GM12878 (cell line): Measurements from ENCODE around the gene PARP15. TPM values are rescaled to one million over a fixed set of nuclear protein-coding genes. Genes with fewer than 3 reads are reported as not detected.

Experiments
- SMAD1 ChIP-seq: fragments of 450-650 bp; IDR thresholded peaks from 2 replicates; pipeline ENCODE4 v1.6.1; 2018; ENCODE audit warnings: mild to moderate bottlenecking, low read depth; ENCODE audit not compliant: partially characterized antibody
- polyA plus RNA-seq, 11 experiments: library from polyadenylated mRNA; depleted of rRNA in 4 of 11; unstranded in 6 of 11; stranded (reverse) in 5 of 11; fragments of >200 nt; fragmentation: Nextera tagmentation in 4 of 11; fragmentation: Illumina TruSeq in 1 of 11; extraction: Ambion mirVana in 4 of 11; extraction: Trizol in 1 of 11; gene quantifications; 1 replicate in 1 of 11; 2 replicates in 10 of 11; pipeline versions ENCODE4 v1.2.1 to v1.2.3, GENCODE V29; 2011 to 2016; ENCODE audit warnings: inconsistent platforms in 2 of 11, missing spikeins in 2 of 11, low read depth in 1 of 11
- total RNA-seq, 4 experiments: library from RNA; depleted of rRNA in 3 of 4; stranded (reverse); fragments of >200 nt in 3 of 4; fragmentation: Illumina TruSeq in 1 of 4; extraction: Trizol in 1 of 4; gene quantifications; 2 replicates each; pipeline versions ENCODE4 v1.2.1 to v1.2.3, GENCODE V29; 2013 to 2021
- TF ChIP-seq, protein P1 (sequence below): fragments of 450-650 bp; IDR thresholded peaks from 2 replicates; pipeline ENCODE4 v1.6.1; 2017; ENCODE audit warnings: mild to moderate bottlenecking, low read depth, inconsistent platforms; ENCODE audit not compliant: poor library complexity, severe bottlenecking
- TF ChIP-seq, protein P2 (sequence below): fragments of 450-650 bp; IDR thresholded peaks from 2 replicates; pipeline ENCODE4 v1.6.1; 2018; ENCODE audit warnings: borderline replicate concordance, mild to moderate bottlenecking; ENCODE audit not compliant: partially characterized antibody
- TF ChIP-seq, protein P3 (sequence below): fragments of 150-350 bp; IDR thresholded peaks from 2 replicates; pipeline ENCODE4 v1.6.1; 2014; ENCODE audit warnings: mild to moderate bottlenecking, low read depth, low read length

The PARP15 gene
- total and polyA plus RNA-seq, 10 of the 15 experiments (the other 5 are each of a cell fraction or from before 2014, with no cell fraction given): 9.0 to 234 (median 36.3) TPM

DNA sequence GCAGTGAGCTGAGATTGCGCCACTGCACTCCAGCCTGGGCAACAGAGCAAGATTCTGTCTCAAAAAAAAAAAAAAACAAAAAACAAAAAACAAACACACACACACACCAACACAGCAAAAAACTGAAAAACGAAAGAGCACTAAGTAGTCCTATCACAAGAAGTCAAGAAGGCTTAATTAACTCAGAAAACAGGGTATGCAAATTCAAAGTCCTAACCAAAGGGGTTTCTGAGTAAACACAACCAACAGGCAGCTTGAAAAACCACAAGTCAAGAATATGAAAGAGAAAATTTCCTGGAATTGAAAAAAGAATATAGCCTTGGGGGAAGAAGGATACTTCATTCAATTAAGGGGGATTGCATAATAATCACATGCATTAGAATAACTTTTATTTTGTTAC lies 65.5 kb downstream of the PARP15 start (continued):
- TF ChIP-seq, protein P1, sequence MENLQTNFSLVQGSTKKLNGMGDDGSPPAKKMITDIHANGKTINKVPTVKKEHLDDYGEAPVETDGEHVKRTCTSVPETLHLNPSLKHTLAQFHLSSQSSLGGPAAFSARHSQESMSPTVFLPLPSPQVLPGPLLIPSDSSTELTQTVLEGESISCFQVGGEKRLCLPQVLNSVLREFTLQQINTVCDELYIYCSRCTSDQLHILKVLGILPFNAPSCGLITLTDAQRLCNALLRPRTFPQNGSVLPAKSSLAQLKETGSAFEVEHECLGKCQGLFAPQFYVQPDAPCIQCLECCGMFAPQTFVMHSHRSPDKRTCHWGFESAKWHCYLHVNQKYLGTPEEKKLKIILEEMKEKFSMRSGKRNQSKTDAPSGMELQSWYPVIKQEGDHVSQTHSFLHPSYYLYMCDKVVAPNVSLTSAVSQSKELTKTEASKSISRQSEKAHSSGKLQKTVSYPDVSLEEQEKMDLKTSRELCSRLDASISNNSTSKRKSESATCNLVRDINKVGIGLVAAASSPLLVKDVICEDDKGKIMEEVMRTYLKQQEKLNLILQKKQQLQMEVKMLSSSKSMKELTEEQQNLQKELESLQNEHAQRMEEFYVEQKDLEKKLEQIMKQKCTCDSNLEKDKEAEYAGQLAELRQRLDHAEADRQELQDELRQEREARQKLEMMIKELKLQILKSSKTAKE: peak; percentile 31
- TF ChIP-seq, protein P2, sequence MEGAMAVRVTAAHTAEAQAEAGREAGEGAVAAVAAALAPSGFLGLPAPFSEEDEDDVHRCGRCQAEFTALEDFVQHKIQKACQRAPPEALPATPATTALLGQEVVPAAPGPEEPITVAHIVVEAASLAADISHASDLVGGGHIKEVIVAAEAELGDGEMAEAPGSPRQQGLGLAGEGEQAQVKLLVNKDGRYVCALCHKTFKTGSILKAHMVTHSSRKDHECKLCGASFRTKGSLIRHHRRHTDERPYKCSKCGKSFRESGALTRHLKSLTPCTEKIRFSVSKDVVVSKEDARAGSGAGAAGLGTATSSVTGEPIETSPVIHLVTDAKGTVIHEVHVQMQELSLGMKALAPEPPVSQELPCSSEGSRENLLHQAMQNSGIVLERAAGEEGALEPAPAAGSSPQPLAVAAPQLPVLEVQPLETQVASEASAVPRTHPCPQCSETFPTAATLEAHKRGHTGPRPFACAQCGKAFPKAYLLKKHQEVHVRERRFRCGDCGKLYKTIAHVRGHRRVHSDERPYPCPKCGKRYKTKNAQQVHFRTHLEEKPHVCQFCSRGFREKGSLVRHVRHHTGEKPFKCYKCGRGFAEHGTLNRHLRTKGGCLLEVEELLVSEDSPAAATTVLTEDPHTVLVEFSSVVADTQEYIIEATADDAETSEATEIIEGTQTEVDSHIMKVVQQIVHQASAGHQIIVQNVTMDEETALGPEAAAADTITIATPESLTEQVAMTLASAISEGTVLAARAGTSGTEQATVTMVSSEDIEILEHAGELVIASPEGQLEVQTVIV: no peak
- TF ChIP-seq, protein P3, sequence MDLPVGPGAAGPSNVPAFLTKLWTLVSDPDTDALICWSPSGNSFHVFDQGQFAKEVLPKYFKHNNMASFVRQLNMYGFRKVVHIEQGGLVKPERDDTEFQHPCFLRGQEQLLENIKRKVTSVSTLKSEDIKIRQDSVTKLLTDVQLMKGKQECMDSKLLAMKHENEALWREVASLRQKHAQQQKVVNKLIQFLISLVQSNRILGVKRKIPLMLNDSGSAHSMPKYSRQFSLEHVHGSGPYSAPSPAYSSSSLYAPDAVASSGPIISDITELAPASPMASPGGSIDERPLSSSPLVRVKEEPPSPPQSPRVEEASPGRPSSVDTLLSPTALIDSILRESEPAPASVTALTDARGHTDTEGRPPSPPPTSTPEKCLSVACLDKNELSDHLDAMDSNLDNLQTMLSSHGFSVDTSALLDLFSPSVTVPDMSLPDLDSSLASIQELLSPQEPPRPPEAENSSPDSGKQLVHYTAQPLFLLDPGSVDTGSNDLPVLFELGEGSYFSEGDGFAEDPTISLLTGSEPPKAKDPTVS: no peak
- TF ChIP-seq SMAD1: no peak
